Measurements from ENCODE around the gene PXN.
A peak's percentile ranks its signal among the peaks of the same experiment; 100 is the strongest.

Gene PXN
- 126 to 217 reads per million in 2 donors for total RNA-seq

- DNase-seq, result peak; percentile 80 to 94 (median 84)
Observed at GRCh38 chr12:120265473-120266179, at the start of gene PXN. TSS of gene PXN (minus strand) at chr12:120265730. CDS start at chr12:120265629, 101 bp downstream.

GRCh38 chr12:120314220-120314619 is 48.7 kb upstream of the PXN start:
- DNase-seq, result no peak

GRCh38 chr12:120301962-120302815 is 36.7 kb upstream of the PXN start, which contains the start of gene SIRT4:
TSS of gene SIRT4 (plus strand) at chr12:120302321. CDS start at chr12:120303562, 1,241 bp downstream.
- peak; percentile 59 to 96 (median 83) for DNase-seq

- DNase-seq, result peak; percentile 25 to 92 (median 69)
Observed at GRCh38 chr12:120292661-120293531, 27.4 kb upstream of the PXN start, which contains the start of gene RNU4-1. TSS of gene RNU4-1 (minus strand) at chr12:120293237.

GRCh38 chr12:120292411-120292660 is 26.8 kb upstream of the PXN start:
- DNase-seq, result no peak

GRCh38 chr12:120290609-120291305 is 25.2 kb upstream of the PXN start:
- DNase-seq, result peak in 2 of 5 experiments; percentile 12 to 29

GRCh38 chr12:120287491-120287890 is 22.0 kb upstream of the PXN start:
- no peak for DNase-seq

- no peak for DNase-seq
Observed at GRCh38 chr12:120286768-120287490, 21.4 kb upstream of the PXN start.

GRCh38 chr12:120284381-120284780 is 18.9 kb upstream of the PXN start:
- no peak for DNase-seq

- DNase-seq, result no peak
Observed at GRCh38 chr12:120283318-120283717, 17.8 kb upstream of the PXN start.

- DNase-seq, result no peak
Observed at GRCh38 chr12:120278137-120279069, 12.9 kb upstream of the PXN start.

GRCh38 chr12:120276734-120277133 is 11.2 kb upstream of the PXN start:
- DNase-seq, result no peak

GRCh38 chr12:120267736-120268135 is 2.2 kb upstream of the PXN start:
- DNase-seq, result no peak

- no peak for DNase-seq
Observed at GRCh38 chr12:120266180-120266870, 795 bp upstream of the PXN start.

GRCh38 chr12:120264904-120265472 is 542 bp downstream of the PXN start:
- no peak for DNase-seq

GRCh38 chr12:120264086-120264903 is 1.2 kb downstream of the PXN start:
- no peak for DNase-seq

GRCh38 chr12:120263748-120264085 is 1.8 kb downstream of the PXN start:
- no peak for DNase-seq

Measured in T-helper 2 cell (primary cell).